ENCODE data around the gene WDR54.
"Not testable (repeated sequence)": the region's sequence is repeated elsewhere in the genome, so short reads cannot be mapped to it uniquely, and the experiment has no call there.

The WDR54 gene

DNA sequence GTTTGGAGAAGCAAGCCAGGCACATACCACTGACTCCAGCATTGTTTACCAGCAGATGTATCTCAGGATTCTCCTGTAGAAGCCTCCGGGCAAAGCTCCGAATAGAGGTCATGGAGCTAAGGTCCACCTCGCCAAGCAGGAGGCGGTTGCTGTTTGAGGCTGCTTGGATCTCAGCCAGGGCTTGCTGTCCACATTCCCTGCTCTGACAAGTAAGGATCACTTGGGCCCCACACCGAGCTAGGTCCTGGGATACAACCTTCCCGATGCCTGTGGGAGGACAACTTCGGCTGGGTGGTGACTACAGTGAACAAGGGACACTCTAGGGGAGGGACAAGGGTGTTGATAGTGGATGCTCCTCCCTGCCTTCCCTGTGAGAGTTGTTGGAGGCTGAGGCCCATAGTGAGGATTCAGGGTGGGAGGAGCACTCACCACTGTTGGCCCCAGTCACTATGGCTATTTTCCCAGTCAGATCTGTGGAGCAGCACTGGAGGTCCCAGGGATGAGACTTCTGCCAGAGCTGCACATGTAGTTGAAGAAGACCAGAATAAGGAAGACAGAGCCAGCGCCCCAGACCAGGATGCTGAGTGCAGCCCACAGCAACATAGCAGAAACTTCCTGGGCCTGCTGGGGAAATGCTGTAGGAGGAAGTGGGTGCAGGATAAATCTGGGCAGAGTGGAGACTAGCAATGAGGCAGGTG, 8.4 kb upstream of the WDR54 start:
- peaks cover 15% of the 10 kb centered on the region for H3K4me1 ChIP-seq (ENCODE audit: control insufficient read depth, insufficient read depth, low read length)
- no peak overlapping the region for H3K4me2 ChIP-seq (ENCODE audit: low read length)
- H3K36me3 ChIP-seq (ENCODE audit: insufficient read depth, low read length) = no peaks in the 10 kb centered on the region
- no peak overlapping the region for H3K9ac ChIP-seq (ENCODE audit: low read depth, low read length)
- H3K27me3 ChIP-seq (ENCODE audit: control insufficient read depth, insufficient read depth, low read length) = peaks cover 3% of the 10 kb centered on the region
- no peaks in the 10 kb centered on the region for H3K9me3 ChIP-seq (replicated peaks; ENCODE audit: low read length)
- no peak overlapping the region for H3K4me3 ChIP-seq (ENCODE audit: low read length)

GRCh38 chr2:74414441-74414840, 7.1 kb upstream of the WDR54 start:
- Histone ChIP-seq H3K9ac (ENCODE audit: low read depth, low read length) (peak overlapping the region; percentile 65), H3K9me3 (replicated peaks; ENCODE audit: low read length) (no peaks in the 10 kb centered on the region), H3K36me3 (ENCODE audit: insufficient read depth, low read length) (no peaks in the 10 kb centered on the region), H3K4me1 (ENCODE audit: control insufficient read depth, insufficient read depth, low read length) (peaks cover 15% of the 10 kb centered on the region), H3K27me3 (ENCODE audit: control insufficient read depth, insufficient read depth, low read length) (no peaks in the 10 kb centered on the region), H3K4me2 (ENCODE audit: low read length) (peak overlapping the region; percentile 89), H3K4me3 (ENCODE audit: low read length) (peak overlapping the region; percentile 70)

DNA sequence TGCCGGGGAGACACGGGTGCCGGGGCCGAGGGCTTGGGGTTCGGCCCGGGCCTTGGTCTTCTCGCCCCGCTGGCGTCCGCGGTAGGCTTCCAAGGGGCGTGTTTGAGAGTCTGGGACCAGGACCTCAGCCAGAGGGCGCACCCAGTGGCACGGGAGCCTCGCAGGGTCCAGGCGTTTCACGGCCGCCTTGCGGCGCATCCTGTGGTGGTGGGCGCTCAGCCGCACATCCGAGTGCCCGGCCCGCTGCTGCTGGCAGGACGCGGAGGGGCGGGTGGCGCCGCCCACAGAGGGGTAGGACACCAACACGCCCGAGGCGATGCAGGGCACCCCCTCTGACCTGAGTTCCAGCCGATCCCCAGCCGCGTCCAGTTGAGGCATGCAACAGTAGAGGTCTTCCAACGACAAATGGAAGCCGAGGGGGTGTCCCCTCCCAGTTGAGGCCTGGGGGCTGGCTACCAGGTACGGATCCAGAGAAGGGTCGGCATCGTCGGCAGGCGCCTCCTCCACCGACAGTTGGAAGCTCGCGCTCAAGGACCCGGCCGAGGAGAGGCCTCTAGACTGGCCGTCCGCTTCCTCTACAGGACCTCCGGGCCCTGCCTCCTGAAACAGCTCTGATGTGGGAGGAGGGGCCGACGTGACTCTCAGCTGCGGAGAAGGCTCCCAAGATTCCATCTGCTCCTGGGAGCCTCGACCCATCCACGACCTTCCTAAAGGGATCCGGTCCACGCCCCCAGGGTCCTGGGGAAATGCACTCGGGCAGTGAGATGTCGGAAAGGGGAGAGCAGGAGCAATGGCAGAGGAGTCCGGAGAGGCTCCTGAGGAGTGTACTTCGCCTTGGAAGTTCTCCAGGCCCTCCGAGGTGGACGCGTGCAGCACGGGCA, 6.4 kb upstream of the WDR54 start:
- Histone ChIP-seq H3K9ac (ENCODE audit: low read depth, low read length) (peak overlapping the region; percentile 65), H3K27me3 (ENCODE audit: control insufficient read depth, insufficient read depth, low read length) (no peaks in the 10 kb centered on the region), H3K4me3 (ENCODE audit: low read length) (peak overlapping the region; percentile 70), H3K4me1 (ENCODE audit: control insufficient read depth, insufficient read depth, low read length) (peaks cover 15% of the 10 kb centered on the region), H3K9me3 (replicated peaks; ENCODE audit: low read length) (no peaks in the 10 kb centered on the region), H3K4me2 (ENCODE audit: low read length) (peak overlapping the region; percentile 89), H3K36me3 (ENCODE audit: insufficient read depth, low read length) (no peaks in the 10 kb centered on the region)

DNA sequence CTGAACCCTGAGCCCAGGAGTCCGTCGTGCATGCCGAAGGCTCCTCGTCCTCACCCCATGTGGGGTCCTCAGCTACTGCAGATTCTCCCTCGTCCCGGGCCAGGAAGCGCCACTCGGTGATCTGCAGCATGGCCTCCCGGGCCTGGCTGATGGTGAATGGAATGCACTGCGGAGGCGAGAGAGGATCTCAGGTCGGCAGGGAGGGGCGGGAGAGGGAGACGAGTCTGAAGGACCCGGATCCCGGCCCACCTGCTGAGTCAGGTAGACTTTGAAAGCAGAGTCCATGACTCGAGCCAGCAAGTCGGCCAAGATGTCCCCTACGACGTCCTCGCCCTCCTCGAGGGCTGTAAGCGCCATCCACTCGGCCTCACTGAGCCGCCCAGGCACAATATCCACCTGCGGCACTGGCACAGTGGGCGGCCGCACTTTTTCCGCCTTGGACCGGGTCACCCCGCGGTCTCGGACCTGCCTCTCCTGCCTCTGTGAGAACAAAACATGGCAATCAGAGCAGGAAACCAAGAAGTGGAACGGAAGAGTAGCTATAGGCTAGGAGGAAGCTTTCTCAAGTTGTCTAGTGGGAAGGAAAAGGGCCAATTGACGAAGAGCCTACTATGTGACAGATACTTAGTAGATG, 5.7 kb upstream of the WDR54 start:
- no peaks in the 10 kb centered on the region for H3K9me3 ChIP-seq (replicated peaks; ENCODE audit: low read length)
- no peak overlapping the region for H3K9ac ChIP-seq (ENCODE audit: low read depth, low read length)
- H3K36me3 ChIP-seq (ENCODE audit: insufficient read depth, low read length) = no peaks in the 10 kb centered on the region
- H3K4me3 ChIP-seq (ENCODE audit: low read length) = no peak overlapping the region
- H3K27me3 ChIP-seq (ENCODE audit: control insufficient read depth, insufficient read depth, low read length) = no peaks in the 10 kb centered on the region
- peak overlapping the region; percentile 89 for H3K4me2 ChIP-seq (ENCODE audit: low read length)
- H3K4me1 ChIP-seq (ENCODE audit: control insufficient read depth, insufficient read depth, low read length) = peaks cover 15% of the 10 kb centered on the region

- Histone ChIP-seq H3K36me3 (ENCODE audit: insufficient read depth, low read length) (no peaks in the 10 kb centered on the region), H3K4me3 (ENCODE audit: low read length) (no peak overlapping the region), H3K27me3 (ENCODE audit: control insufficient read depth, insufficient read depth, low read length) (no peaks in the 10 kb centered on the region), H3K9me3 (replicated peaks; ENCODE audit: low read length) (no peaks in the 10 kb centered on the region), H3K9ac (ENCODE audit: low read depth, low read length) (no peak overlapping the region), H3K4me1 (ENCODE audit: control insufficient read depth, insufficient read depth, low read length) (peaks cover 19% of the 10 kb centered on the region), H3K4me2 (ENCODE audit: low read length) (no peak overlapping the region)
Measured at GRCh38 chr2:74416778-74417177, 4.8 kb upstream of the WDR54 start.

DNA sequence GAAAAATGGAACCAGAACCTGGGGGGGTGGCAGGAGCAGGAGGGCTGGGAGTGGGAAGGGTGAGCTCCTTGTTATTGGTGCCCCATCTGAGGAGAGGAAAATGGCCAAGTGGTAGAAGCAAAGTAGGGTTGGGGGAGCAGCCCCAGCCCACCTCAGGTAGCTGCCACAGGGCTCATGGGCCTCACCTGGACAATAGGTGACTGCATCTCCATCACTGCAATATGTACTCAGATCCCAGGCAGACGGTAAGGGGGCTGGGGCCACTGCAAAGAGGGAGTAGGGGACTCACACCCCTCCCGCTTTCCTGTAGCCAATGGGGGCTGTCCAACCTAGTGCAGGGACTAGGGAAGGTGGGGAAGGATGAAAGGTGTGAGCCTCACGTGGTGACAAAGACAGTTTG, 4.3 kb upstream of the WDR54 start:
- peaks cover 21% of the 10 kb centered on the region for H3K4me1 ChIP-seq (ENCODE audit: control insufficient read depth, insufficient read depth, low read length)
- no peaks in the 10 kb centered on the region for H3K27me3 ChIP-seq (ENCODE audit: control insufficient read depth, insufficient read depth, low read length)
- no peak overlapping the region for H3K4me2 ChIP-seq (ENCODE audit: low read length)
- H3K36me3 ChIP-seq (ENCODE audit: insufficient read depth, low read length) = no peaks in the 10 kb centered on the region
- no peak overlapping the region for H3K4me3 ChIP-seq (ENCODE audit: low read length)
- H3K9ac ChIP-seq (ENCODE audit: low read depth, low read length) = no peak overlapping the region
- no peaks in the 10 kb centered on the region for H3K9me3 ChIP-seq (replicated peaks; ENCODE audit: low read length)

DNA sequence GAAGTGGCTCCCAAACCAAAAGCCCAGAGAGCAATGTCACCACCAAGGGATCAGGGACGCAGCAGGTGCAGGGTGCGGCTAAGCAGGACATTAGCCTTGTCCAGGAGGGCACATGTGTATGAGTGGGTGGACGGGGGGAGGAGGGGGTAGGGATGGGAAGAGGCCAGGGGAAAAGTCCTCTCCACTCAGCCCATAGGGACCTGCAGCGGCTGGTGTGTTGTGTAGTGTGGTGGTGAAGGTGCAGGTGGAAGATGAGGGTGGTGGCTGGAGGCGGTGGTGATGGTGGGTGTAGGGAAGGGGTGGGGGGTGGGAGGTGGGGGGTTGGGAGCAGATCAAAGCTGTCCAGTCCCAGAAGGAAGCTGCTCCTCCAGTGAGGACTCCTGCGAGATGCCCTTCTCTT, 3.8 kb upstream of the WDR54 start:
- Histone ChIP-seq H3K4me3 (ENCODE audit: low read length) (no peak overlapping the region), H3K4me2 (ENCODE audit: low read length) (no peak overlapping the region), H3K9me3 (replicated peaks; ENCODE audit: low read length) (no peaks in the 10 kb centered on the region), H3K36me3 (ENCODE audit: insufficient read depth, low read length) (no peaks in the 10 kb centered on the region), H3K4me1 (ENCODE audit: control insufficient read depth, insufficient read depth, low read length) (peaks cover 23% of the 10 kb centered on the region), H3K9ac (ENCODE audit: low read depth, low read length) (no peak overlapping the region), H3K27me3 (ENCODE audit: control insufficient read depth, insufficient read depth, low read length) (no peaks in the 10 kb centered on the region)

DNA sequence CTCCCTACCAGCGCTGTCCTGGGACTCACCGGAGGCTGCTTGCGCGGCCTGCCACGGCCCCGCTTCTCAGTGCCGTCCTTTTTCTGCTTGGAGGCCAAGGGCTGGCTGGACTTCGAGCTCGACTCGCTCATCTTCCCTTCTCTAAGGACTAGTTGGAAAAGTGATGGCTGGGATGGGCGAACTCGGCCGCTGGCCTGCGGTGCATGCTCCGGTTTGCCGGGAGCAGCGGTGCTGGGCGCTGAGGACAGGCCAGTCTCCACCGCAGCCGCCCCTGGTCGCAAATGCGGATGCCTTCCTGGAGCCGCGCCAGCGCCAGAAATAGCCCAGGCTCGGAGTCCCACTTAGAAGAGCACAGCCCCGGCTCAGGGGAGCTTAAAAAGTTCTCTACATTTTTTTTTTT, 3.2 kb upstream of the WDR54 start:
- Histone ChIP-seq H3K9me3 (replicated peaks; ENCODE audit: low read length) (no peaks in the 10 kb centered on the region), H3K9ac (ENCODE audit: low read depth, low read length) (no peak overlapping the region), H3K4me1 (ENCODE audit: control insufficient read depth, insufficient read depth, low read length) (peaks cover 23% of the 10 kb centered on the region), H3K4me2 (ENCODE audit: low read length) (no peak overlapping the region), H3K36me3 (ENCODE audit: insufficient read depth, low read length) (no peaks in the 10 kb centered on the region), H3K4me3 (ENCODE audit: low read length) (no peak overlapping the region), H3K27me3 (ENCODE audit: control insufficient read depth, insufficient read depth, low read length) (no peaks in the 10 kb centered on the region)

DNA sequence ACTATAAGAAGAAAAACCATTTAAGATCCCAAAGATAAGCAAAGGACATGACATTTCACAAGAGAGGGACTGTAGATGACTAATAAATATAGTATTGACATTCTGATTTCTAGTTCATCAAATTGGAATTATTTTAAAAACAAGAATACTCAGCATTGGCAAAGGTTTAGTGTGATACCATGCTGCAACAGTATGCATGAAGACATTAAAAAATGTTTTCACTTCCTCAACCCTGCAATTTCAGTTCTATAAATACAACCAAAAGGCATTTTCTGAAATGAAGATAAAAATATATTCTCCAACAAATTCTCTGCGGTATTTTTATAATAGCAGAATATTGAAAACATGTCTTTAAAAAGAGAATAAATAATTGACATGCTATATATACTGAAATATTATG, 2.2 kb upstream of the WDR54 start:
- Histone ChIP-seq H3K4me2 (ENCODE audit: low read length) (no peak overlapping the region), H3K36me3 (ENCODE audit: insufficient read depth, low read length) (peaks cover 2% of the 10 kb centered on the region), H3K27me3 (ENCODE audit: control insufficient read depth, insufficient read depth, low read length) (no peaks in the 10 kb centered on the region), H3K4me1 (ENCODE audit: control insufficient read depth, insufficient read depth, low read length) (peaks cover 22% of the 10 kb centered on the region), H3K4me3 (ENCODE audit: low read length) (no peak overlapping the region), H3K9me3 (replicated peaks; ENCODE audit: low read length) (no peaks in the 10 kb centered on the region), H3K9ac (ENCODE audit: low read depth, low read length) (no peak overlapping the region)

GRCh38 chr2:74420006-74420405, 1.5 kb upstream of the WDR54 start:
- peaks cover 7% of the 10 kb centered on the region for H3K36me3 ChIP-seq (ENCODE audit: insufficient read depth, low read length)
- H3K4me1 ChIP-seq (ENCODE audit: control insufficient read depth, insufficient read depth, low read length) = peaks cover 22% of the 10 kb centered on the region
- H3K9ac ChIP-seq (ENCODE audit: low read depth, low read length) = no peak overlapping the region
- H3K4me3 ChIP-seq (ENCODE audit: low read length) = no peak overlapping the region
- H3K4me2 ChIP-seq (ENCODE audit: low read length) = no peak overlapping the region
- H3K9me3 ChIP-seq (replicated peaks; ENCODE audit: low read length) = no peaks in the 10 kb centered on the region
- no peaks in the 10 kb centered on the region for H3K27me3 ChIP-seq (ENCODE audit: control insufficient read depth, insufficient read depth, low read length)

GRCh38 chr2:74420443-74421103, 957 bp upstream of the WDR54 start:
- Histone ChIP-seq H3K9ac (ENCODE audit: low read depth, low read length) (peak overlapping the region; percentile 81), H3K4me3 (ENCODE audit: low read length) (peak overlapping the region; percentile 89), H3K4me1 (ENCODE audit: control insufficient read depth, insufficient read depth, low read length) (peaks cover 20% of the 10 kb centered on the region), H3K4me2 (ENCODE audit: low read length) (peak overlapping the region; percentile 99), H3K36me3 (ENCODE audit: insufficient read depth, low read length) (peaks cover 13% of the 10 kb centered on the region)
- H3K27me3 ChIP-seq (ENCODE audit: control insufficient read depth, insufficient read depth, low read length); H3K9me3 ChIP-seq (replicated peaks; ENCODE audit: low read length): not testable (repeated sequence)
